H1 (cell line): ENCODE data around the gene SEPTIN5. TPM values are rescaled to one million over a fixed set of nuclear protein-coding genes. Genes with fewer than 3 reads are reported as not detected.

Source experiments
- CTCF ChIA-PET: fragments of 300-600 bp; sonication (Branson Sonifier 250); formaldehyde crosslinking; loops from one replicate; lab custom pipeline; 2021; ENCODE audit not compliant: partially characterized antibody; lab: Charles Lee
- POLR2A ChIA-PET: fragments of 300-600 bp; sonication (Branson Sonifier 250); formaldehyde crosslinking; loops from one replicate; lab custom pipeline; 2021; ENCODE audit warnings: inconsistent platforms; ENCODE audit not compliant: partially characterized antibody; lab: Charles Lee
- DNase-seq, 2 experiments: peaks; one replicate each; pipeline versions ENCODE4 v3.0.0 to v3.0.0-alpha.2; 2010 to 2022; ENCODE audit warnings: low spot score in 2 of 2, low read depth in 1 of 2, mixed read lengths in 1 of 2
- FAIRE-seq: peaks from 2 replicates; lab custom pipeline; 2011; peaks lifted over from hg19 to GRCh38; lab: Jason Lieb, UNC
- H2AFZ ChIP-seq: 2 replicates; pipeline ENCODE4 v1.8.1; 2012; ENCODE audit warnings: low read length, inconsistent platforms
- H2AK5ac ChIP-seq: 2 replicates; pipeline ENCODE4 v1.6.1; 2013; ENCODE audit warnings: low read depth, low read length
- H2BK120ac ChIP-seq: replicated peaks from 2 replicates; pipeline ENCODE3; 2013; ENCODE audit warnings: low read depth, low read length, inconsistent platforms
- H2BK12ac ChIP-seq: 2 replicates; pipeline ENCODE4 v1.6.1; 2013; ENCODE audit warnings: low read depth, low read length
- H2BK15ac ChIP-seq: 2 replicates; pipeline ENCODE4 v1.6.1; 2013; ENCODE audit warnings: low read length
- H2BK20ac ChIP-seq: 2 replicates; pipeline ENCODE4 v1.6.1; 2013; ENCODE audit warnings: low read length
- H2BK5ac ChIP-seq: 2 replicates; pipeline ENCODE4 v1.6.1; 2013; ENCODE audit warnings: low read depth, low read length
- H3K14ac ChIP-seq: 2 replicates; pipeline ENCODE4 v1.6.1; 2013; ENCODE audit warnings: inconsistent platforms; ENCODE audit not compliant: insufficient read length
- H3K18ac ChIP-seq: 2 replicates; pipeline ENCODE4 v1.6.1; 2013; ENCODE audit warnings: low read length; ENCODE audit errors: extremely low read depth
- H3K23ac ChIP-seq: 2 replicates; pipeline ENCODE4 v1.6.1; 2013; ENCODE audit warnings: inconsistent platforms; ENCODE audit not compliant: insufficient read length
- H3K23me2 ChIP-seq: 2 replicates; pipeline ENCODE4 v1.6.1; 2013; ENCODE audit warnings: low read depth, low read length
- H3K27ac ChIP-seq: 2 replicates; pipeline ENCODE4 v1.6.1; 2011; ENCODE audit warnings: low read depth, low read length, inconsistent platforms
- H3K27me3 ChIP-seq, 4 experiments: replicated peaks in 1 of 4; 1 replicate in 1 of 4; 2 replicates in 3 of 4; pipeline versions ENCODE4 v1.6.1 to v1.8.1; 2011 to 2013; ENCODE audit warnings: low read length in 3 of 4, mild to moderate bottlenecking in 3 of 4, inconsistent platforms in 2 of 4, mixed read lengths in 2 of 4, moderate library complexity in 1 of 4; ENCODE audit not compliant: control insufficient read depth in 3 of 4, insufficient read depth in 3 of 4; ENCODE audit errors: extremely low read depth in 1 of 4
- H3K36me3 ChIP-seq, 4 experiments: 2 replicates each; pipeline versions ENCODE4 v1.6.1 to v1.8.1; 2011 to 2013; ENCODE audit warnings: mild to moderate bottlenecking in 4 of 4, low read length in 3 of 4, moderate library complexity in 2 of 4, control low read depth in 1 of 4, inconsistent platforms in 1 of 4; ENCODE audit not compliant: insufficient read depth in 4 of 4, control insufficient read depth in 2 of 4
- H3K4ac ChIP-seq: replicated peaks from 2 replicates; pipeline ENCODE3; 2013; ENCODE audit warnings: low read length, low read depth, mixed read lengths, inconsistent platforms; ENCODE audit not compliant: insufficient read length
- H3K4me1 ChIP-seq, 4 experiments: replicated peaks in 1 of 4; 1 replicate in 1 of 4; 2 replicates in 3 of 4; pipeline versions ENCODE4 v1.6.1 to v1.8.1; 2011 to 2013; ENCODE audit warnings: low read length in 3 of 4, inconsistent platforms in 2 of 4, mixed read lengths in 1 of 4; ENCODE audit not compliant: insufficient read depth in 4 of 4, control insufficient read depth in 3 of 4
- H3K4me2 ChIP-seq, 2 experiments: 2 replicates each; pipeline versions ENCODE4 v1.6.1 to v1.8.1; 2011 to 2013; ENCODE audit warnings: low read depth in 2 of 2, low read length in 2 of 2, control low read depth in 1 of 2, inconsistent platforms in 1 of 2, mild to moderate bottlenecking in 1 of 2; ENCODE audit not compliant: insufficient read depth in 1 of 2
- H3K4me3 ChIP-seq, 4 experiments: fragments of 200-600, 300-600 bp in 1 of 4; sonication (generic), shearing (Covaris generic), sonication (Bioruptor Twin) in 1 of 4; 2 replicates each; pipeline versions ENCODE4 v1.5.1 to v1.8.1; 2011 to 2016; ENCODE audit warnings: low read length in 4 of 4, low read depth in 3 of 4, control low read depth in 2 of 4, inconsistent platforms in 2 of 4, mild to moderate bottlenecking in 2 of 4, mixed read lengths in 1 of 4, moderate library complexity in 1 of 4; ENCODE audit not compliant: insufficient read depth in 2 of 4; ENCODE audit errors: extremely low read depth in 1 of 4
- H3K56ac ChIP-seq: replicated peaks from 2 replicates; pipeline ENCODE3; 2013; ENCODE audit warnings: low read depth, mild to moderate bottlenecking, mixed read lengths, low read length, inconsistent platforms; ENCODE audit not compliant: insufficient read length
- H3K79me1 ChIP-seq: 2 replicates; pipeline ENCODE4 v1.6.1; 2013; ENCODE audit warnings: low read depth, low read length, control low read depth
- H3K79me2 ChIP-seq, 2 experiments: 2 replicates each; pipeline versions ENCODE4 v1.6.1 to v1.8.1; 2012 to 2013; ENCODE audit warnings: low read length in 2 of 2, mild to moderate bottlenecking in 2 of 2, inconsistent platforms in 1 of 2; ENCODE audit not compliant: insufficient read depth in 2 of 2, control insufficient read depth in 1 of 2
- H3K9ac ChIP-seq, 4 experiments: replicated peaks in 1 of 4; 1 replicate in 1 of 4; 2 replicates in 3 of 4; pipeline versions ENCODE4 v1.6.1 to v1.8.1; 2011 to 2013; ENCODE audit warnings: low read depth in 3 of 4, low read length in 3 of 4, control low read depth in 2 of 4, mild to moderate bottlenecking in 2 of 4, moderate library complexity in 2 of 4, inconsistent platforms in 1 of 4; ENCODE audit errors: extremely low read depth in 1 of 4
- H3K9me3 ChIP-seq, 2 experiments: 2 replicates each; pipeline versions ENCODE4 v1.6.1 to v1.8.1; 2012 to 2013; ENCODE audit warnings: mild to moderate bottlenecking in 2 of 2, moderate library complexity in 2 of 2, control low read depth in 1 of 2, inconsistent platforms in 1 of 2, low read depth in 1 of 2, low read length in 1 of 2, mixed read lengths in 1 of 2; ENCODE audit not compliant: insufficient read depth in 2 of 2
- H4K20me1 ChIP-seq, 2 experiments: replicated peaks in 1 of 2; 2 replicates each; pipeline versions ENCODE3 to v1.8.1; 2011 to 2013; ENCODE audit warnings: inconsistent platforms in 2 of 2, low read length in 2 of 2, mild to moderate bottlenecking in 1 of 2; ENCODE audit not compliant: insufficient read depth in 2 of 2, control insufficient read depth in 1 of 2
- H4K5ac ChIP-seq: 2 replicates; pipeline ENCODE4 v1.6.1; 2013; ENCODE audit warnings: low read length, low read depth, mixed read lengths, inconsistent platforms; ENCODE audit not compliant: insufficient read length
- H4K8ac ChIP-seq: 2 replicates; pipeline ENCODE4 v1.8.0; 2013; ENCODE audit warnings: mild to moderate bottlenecking, moderate library complexity, low read length, inconsistent platforms; ENCODE audit not compliant: insufficient read depth; ENCODE audit errors: extremely low read depth
- H4K91ac ChIP-seq: replicated peaks from 2 replicates; pipeline ENCODE3; 2013; ENCODE audit warnings: low read length, mixed read lengths, inconsistent platforms; ENCODE audit not compliant: insufficient read length
- CBX5 ChIP-seq: fragments of 300-800, 300-1000 bp; sonication (generic); IDR thresholded peaks from 2 replicates; pipeline ENCODE4 v1.7.1; 2016; ENCODE audit warnings: antibody characterized with exemption, low read length, low read depth
- FOSL1 ChIP-seq: IDR thresholded peaks from 2 replicates; pipeline ENCODE4 v1.6.1; 2011; ENCODE audit warnings: mild to moderate bottlenecking, low read depth, low read length, moderate library complexity; ENCODE audit not compliant: insufficient read depth
- JUN ChIP-seq: IDR thresholded peaks from 2 replicates; pipeline ENCODE4 v1.6.1; 2011; ENCODE audit warnings: low read depth, mild to moderate bottlenecking, improper control_type of control experiment, low read length
- KDM1A ChIP-seq: fragments of 200-600, 300-600 bp; sonication (generic); IDR thresholded peaks from 2 replicates; pipeline ENCODE4 v1.7.1; 2016; ENCODE audit warnings: mild to moderate bottlenecking, low read length, borderline replicate concordance
- NANOG ChIP-seq: IDR thresholded peaks from 2 replicates; pipeline ENCODE4 v1.6.1; 2011; ENCODE audit warnings: low read length, low read depth, mild to moderate bottlenecking, inconsistent platforms; ENCODE audit not compliant: insufficient read depth, poor library complexity, severe bottlenecking
- NRF1 ChIP-seq: IDR thresholded peaks from 2 replicates; pipeline ENCODE4 v1.6.1; 2011; ENCODE audit warnings: mild to moderate bottlenecking, low read depth, low read length, improper control_type of control experiment
- POLR2A ChIP-seq, 2 experiments: IDR thresholded peaks; 1 replicate in 1 of 2; 2 replicates in 1 of 2; pipeline ENCODE4 v1.6.1; 2011; ENCODE audit warnings: low read depth in 2 of 2, low read length in 2 of 2, mild to moderate bottlenecking in 2 of 2; ENCODE audit errors: control extremely low read depth in 1 of 2
- POLR2AphosphoS5 ChIP-seq: IDR thresholded peaks from 2 replicates; pipeline ENCODE4 v1.6.1; 2011; ENCODE audit warnings: low read depth, low read length
- RAD21 ChIP-seq, 2 experiments: IDR thresholded peaks in 1 of 2; conservative IDR thresholded peaks in 1 of 2; 2 replicates each; pipeline ENCODE4 v1.6.1; 2011; ENCODE audit warnings: low read depth in 2 of 2, low read length in 2 of 2, improper control_type of control experiment in 1 of 2, inconsistent platforms in 1 of 2, mild to moderate bottlenecking in 1 of 2, moderate library complexity in 1 of 2
- SIN3A ChIP-seq, 2 experiments: IDR thresholded peaks in 1 of 2; conservative IDR thresholded peaks in 1 of 2; 2 replicates each; pipeline ENCODE4 v1.6.1; 2011 to 2012; ENCODE audit warnings: low read length in 2 of 2, improper control_type of control experiment in 1 of 2, low read depth in 1 of 2, mild to moderate bottlenecking in 1 of 2
- SUZ12 ChIP-seq: fragments of 200-600 bp; sonication (generic); IDR thresholded peaks from 2 replicates; pipeline ENCODE4 v1.6.1; 2012; ENCODE audit warnings: mild to moderate bottlenecking, inconsistent platforms, low read length, moderate library complexity, mixed read lengths
- WGBS, 2 experiments: shearing (Covaris generic) in 1 of 2; methylation state at CpG; one replicate each; pipeline versions ENCODE4 v1.1.6 to v1.1.7; 2013 to 2015; ENCODE audit warnings: low lambda C conversion rate in 2 of 2, mixed read lengths in 2 of 2, inconsistent platforms in 1 of 2, low coverage in 1 of 2, missing lambda C conversion rate in 1 of 2; ENCODE audit not compliant: insufficient replicate concordance in 2 of 2, insufficient coverage in 1 of 2, insufficient read length in 1 of 2; ENCODE audit errors: extremely low coverage in 1 of 2, missing lambda C conversion rate in 1 of 2; 5-methylcytosine and 5-hydroxymethylcytosine counted together
- polyA plus RNA-seq, 7 experiments: library from polyadenylated mRNA; depleted of rRNA in 3 of 7; stranded (reverse) in 5 of 7; unstranded in 2 of 7; fragments of >200 nt in 5 of 7; fragments of 200-250 nt in 2 of 7; gene quantifications; 1 replicate in 5 of 7; 2 replicates in 1 of 7; 4 replicates in 1 of 7; pipeline versions ENCODE4 v1.2.1 to v1.2.3, GENCODE V29; 2011 to 2013; ENCODE audit warnings: missing spikeins in 2 of 7, mixed read lengths in 2 of 7
- total RNA-seq: library from RNA; stranded (reverse); fragmentation: NEBNext Ultra II Directional; extraction: Animal tissue kit (Norgen Biotek cat#: 25700); gene quantifications from 2 replicates; pipeline ENCODE4 v1.2.1, GENCODE V29; 2021

The SEPTIN5 gene
- total and polyA plus RNA-seq, 2 of the 8 experiments (the other 6 are each of a cell fraction or from before 2014, with no cell fraction given): 6.0 to 8.6 TPM

DNA sequence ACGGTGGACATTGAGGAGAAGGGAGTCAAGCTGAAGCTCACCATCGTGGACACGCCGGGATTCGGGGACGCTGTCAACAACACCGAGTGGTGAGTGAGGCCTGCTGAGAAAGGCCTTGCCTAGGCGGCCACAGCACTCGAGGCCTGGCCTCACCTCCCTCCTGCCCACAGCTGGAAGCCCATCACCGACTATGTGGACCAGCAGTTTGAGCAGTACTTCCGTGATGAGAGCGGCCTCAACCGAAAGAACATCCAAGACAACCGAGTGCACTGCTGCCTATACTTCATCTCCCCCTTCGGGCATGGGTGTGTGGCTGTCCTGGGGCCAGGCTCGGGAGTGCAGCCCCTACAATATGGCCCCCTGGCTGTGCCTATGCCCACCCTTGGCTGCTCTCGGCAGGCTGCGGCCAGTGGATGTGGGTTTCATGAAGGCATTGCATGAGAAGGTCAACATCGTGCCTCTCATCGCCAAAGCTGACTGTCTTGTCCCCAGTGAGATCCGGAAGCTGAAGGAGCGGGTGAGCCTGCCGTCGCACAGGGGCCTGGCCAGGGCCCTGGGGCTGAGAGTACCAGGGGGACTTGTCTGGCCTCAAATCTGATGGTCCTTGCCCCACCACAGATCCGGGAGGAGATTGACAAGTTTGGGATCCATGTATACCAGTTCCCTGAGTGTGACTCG lies 6.0 kb downstream of the SEPTIN5 start:
- POLR2A ChIA-PET: no interaction called here
- Histone ChIP-seq H2AFZ (no peak overlapping the region), H3K4me1 (peaks cover 0 to 42% (median 24%) of the 10 kb centered on the region in 4 experiments; a peak in 6 of 7 replicates), H2AK5ac (peak overlapping the region; percentile 89; the same call in 1 of the 2 replicates), H3K27me3 (peaks cover 72 to 99% (median 85%) of the 10 kb centered on the region in 4 experiments), H2BK20ac (no peak overlapping the region), H3K14ac (no peak overlapping the region), H3K79me1 (no peaks in the 10 kb centered on the region), H3K36me3 (peaks cover 0 to 5% (median 0%) of the 10 kb centered on the region in 4 experiments; a peak in 1 of 8 replicates), H3K23me2 (peaks cover 24% of the 10 kb centered on the region; the same call in 1 of the 2 replicates), H3K9ac (no peak overlapping the region), H3K4ac (no peak overlapping the region), H4K8ac (no peak overlapping the region), H3K27ac (no peak overlapping the region), H4K5ac (no peak overlapping the region), H2BK5ac (0 out of 2 replicates have a peak overlapping the region, but pooled peaks have one; percentile 16), H2BK120ac (no peak overlapping the region), H4K20me1 (peaks cover 15 to 28% of the 10 kb centered on the region in 2 experiments), H2BK15ac (peak overlapping the region; percentile 95; the same call in 1 of the 2 replicates), H4K91ac (no peak overlapping the region), H3K56ac (no peak overlapping the region), H3K18ac (no peak overlapping the region), H3K9me3 (no peaks in the 10 kb centered on the region; a peak in 1 of 4 replicates), H3K4me2 (no peak overlapping the region), H2BK12ac (peak overlapping the region; percentile 60; the same call in 1 of the 2 replicates), H3K79me2 (no peaks in the 10 kb centered on the region), H3K4me3 (no peak overlapping the region), H3K23ac (no peak overlapping the region)
- FAIRE-seq (no peak), DNase-seq (no peak)
- CTCF ChIA-PET: interaction anchor here (0.7 to 3.9 kb wide), 11 partner anchors 10 to 250 kb away, joined by 3 to 18 read pairs (median 4); no protein-coding TSS in a partner anchor
- WGBS, 2 experiments: 86% methylated on average over 26 of the region's 26 CpGs; no CpG with 5 or more reads in 1 of the 2 experiments
- no peak for TF ChIP-seq POLR2AphosphoS5
- no peak for TF ChIP-seq JUN
- TF ChIP-seq POLR2A (IDR thresholded peaks at IDR 0.05; ENCODE audit: control extremely low read depth in 1 of 2, low read depth in 2 of 2, low read length in 2 of 2): no peak
- TF ChIP-seq CBX5: no peak
- TF ChIP-seq NANOG: no peak
- TF ChIP-seq SIN3A (conservative IDR thresholded peaks at IDR 0.05 in 1 of 2, IDR thresholded peaks at IDR 0.05 in 1 of 2; ENCODE audit: low read depth in 1 of 2, low read length in 2 of 2): no peak
- TF ChIP-seq FOSL1: no peak
- TF ChIP-seq RAD21 (IDR thresholded peaks at IDR 0.05 in 1 of 2, conservative IDR thresholded peaks at IDR 0.05 in 1 of 2; ENCODE audit: low read depth in 2 of 2, low read length in 2 of 2): no peak
- no peak for TF ChIP-seq SUZ12
- TF ChIP-seq NRF1: no peak
- TF ChIP-seq KDM1A: no peak
